SU-DHL-6 (cell line): ENCODE measurements around the gene BIK.

ENCODE experiments used
- H2AFZ ChIP-seq: fragments of 200-600 bp; sonication (generic); 2 replicates; pipeline ENCODE4 v1.6.1; 2014; ENCODE audit warnings: low read depth, mild to moderate bottlenecking, moderate library complexity, mixed read lengths, antibody characterized with exemption, low read length; ENCODE audit not compliant: severe bottlenecking
- H3F3A ChIP-seq: fragments of 200-600 bp; shearing (Covaris generic); 2 replicates; pipeline ENCODE4 v1.6.0; 2016; ENCODE audit warnings: antibody characterized with exemption, mild to moderate bottlenecking; ENCODE audit not compliant: insufficient read depth
- H3K27ac ChIP-seq: fragments of 200-600 bp; sonication (generic); 2 replicates; pipeline ENCODE4 v1.5.1; 2016; ENCODE audit warnings: low read depth, mild to moderate bottlenecking, low read length, moderate library complexity, mixed read lengths
- H3K27me3 ChIP-seq: fragments of 200-600 bp; sonication (generic), shearing (Covaris generic); 2 replicates; pipeline ENCODE4 v1.6.0; 2014; ENCODE audit warnings: mild to moderate bottlenecking, low read length
- H3K36me3 ChIP-seq: fragments of 200-600 bp; sonication (generic); 2 replicates; pipeline ENCODE4 v1.6.1; 2014; ENCODE audit warnings: mild to moderate bottlenecking, low read length, mixed read lengths
- H3K4me2 ChIP-seq: fragments of 300-600, 200-600 bp; shearing (Covaris generic), sonication (generic); 2 replicates; pipeline ENCODE4 v1.6.0; 2014; ENCODE audit warnings: low read length, low read depth, mild to moderate bottlenecking; ENCODE audit not compliant: poor library complexity, severe bottlenecking
- H3K4me3 ChIP-seq: fragments of 200-600 bp; sonication (generic); 2 replicates; pipeline ENCODE4 v1.5.1; 2014; ENCODE audit warnings: antibody characterized with exemption, low read length, mild to moderate bottlenecking, mixed read lengths; ENCODE audit not compliant: insufficient read depth, poor library complexity, severe bottlenecking
- H3K79me2 ChIP-seq: fragments of 200-600 bp; sonication (generic); 2 replicates; pipeline ENCODE4 v1.6.1; 2014; ENCODE audit warnings: mild to moderate bottlenecking, low read length, moderate library complexity; ENCODE audit not compliant: insufficient read depth
- H3K9ac ChIP-seq: fragments of 200-600 bp; sonication (generic); 2 replicates; pipeline ENCODE4 v1.7.0; 2014; ENCODE audit warnings: mild to moderate bottlenecking, low read length
- H3K9me2 ChIP-seq: fragments of 200-600 bp; sonication (generic); replicated peaks from 2 replicates; pipeline ENCODE4 v1.6.1; 2014; ENCODE audit warnings: low read length; ENCODE audit not compliant: insufficient read depth
- H3K9me3 ChIP-seq: fragments of 200-600 bp; sonication (generic); 2 replicates; pipeline ENCODE4 v1.6.1; 2014; ENCODE audit warnings: low read length, mixed read lengths; ENCODE audit not compliant: insufficient read depth
- H4K20me1 ChIP-seq: fragments of 200-600 bp; sonication (generic); 2 replicates; pipeline ENCODE4 v1.6.1; 2014; ENCODE audit warnings: low read depth, mild to moderate bottlenecking, antibody characterized with exemption, low read length, moderate library complexity, mixed read lengths
- EZH2phosphoT487 ChIP-seq: fragments of 200-600 bp; sonication (generic), shearing (Covaris generic); conservative IDR thresholded peaks from 2 replicates; pipeline ENCODE4 v1.6.1; 2018; ENCODE audit warnings: mild to moderate bottlenecking, antibody characterized with exemption, low read length, moderate library complexity, mixed read lengths
- TF ChIP-seq, protein P1 (sequence below): fragments of 200-600 bp; sonication (generic); IDR thresholded peaks from one replicate; pipeline ENCODE4 v1.5.1; 2017; ENCODE audit warnings: antibody characterized with exemption, mild to moderate bottlenecking, low read length, moderate library complexity; ENCODE audit not compliant: insufficient read depth, poor library complexity, severe bottlenecking

Gene BIK

DNA sequence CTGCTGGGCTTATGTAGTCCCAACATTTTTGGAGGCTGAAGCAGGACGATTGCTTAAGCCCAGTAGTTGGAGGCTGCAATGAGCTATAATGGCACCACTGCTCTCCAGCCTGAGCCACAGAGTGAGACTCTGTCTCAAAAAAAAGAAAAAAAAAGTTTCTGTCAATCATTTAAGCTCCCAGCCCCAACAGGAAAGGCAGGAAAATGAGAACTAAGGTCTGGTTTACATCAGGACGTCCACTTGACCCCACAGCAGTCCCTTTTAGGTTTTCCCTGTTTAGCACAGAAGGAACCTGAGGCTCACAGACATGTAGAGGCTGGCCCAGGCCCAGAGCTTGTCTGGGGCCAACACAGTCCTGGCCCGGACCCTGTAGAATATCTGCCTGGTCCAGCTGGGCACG, 12.2 kb upstream of the BIK start:
- Histone ChIP-seq H3K9me2 (no peaks in the 10 kb centered on the region), H3K27me3 (no peaks in the 10 kb centered on the region), H2AFZ (no peak overlapping the region), H4K20me1 (no peaks in the 10 kb centered on the region), H3K9me3 (peaks cover 10% of the 10 kb centered on the region; the same call in 1 of the 2 replicates), H3F3A (no peaks in the 10 kb centered on the region), H3K36me3 (no peaks in the 10 kb centered on the region), H3K9ac (no peak overlapping the region), H3K27ac (no peak overlapping the region), H3K4me3 (no peak overlapping the region), H3K79me2 (no peaks in the 10 kb centered on the region), H3K4me2 (no peak overlapping the region)
- no peak for TF ChIP-seq EZH2phosphoT487
- TF ChIP-seq, protein P1, sequence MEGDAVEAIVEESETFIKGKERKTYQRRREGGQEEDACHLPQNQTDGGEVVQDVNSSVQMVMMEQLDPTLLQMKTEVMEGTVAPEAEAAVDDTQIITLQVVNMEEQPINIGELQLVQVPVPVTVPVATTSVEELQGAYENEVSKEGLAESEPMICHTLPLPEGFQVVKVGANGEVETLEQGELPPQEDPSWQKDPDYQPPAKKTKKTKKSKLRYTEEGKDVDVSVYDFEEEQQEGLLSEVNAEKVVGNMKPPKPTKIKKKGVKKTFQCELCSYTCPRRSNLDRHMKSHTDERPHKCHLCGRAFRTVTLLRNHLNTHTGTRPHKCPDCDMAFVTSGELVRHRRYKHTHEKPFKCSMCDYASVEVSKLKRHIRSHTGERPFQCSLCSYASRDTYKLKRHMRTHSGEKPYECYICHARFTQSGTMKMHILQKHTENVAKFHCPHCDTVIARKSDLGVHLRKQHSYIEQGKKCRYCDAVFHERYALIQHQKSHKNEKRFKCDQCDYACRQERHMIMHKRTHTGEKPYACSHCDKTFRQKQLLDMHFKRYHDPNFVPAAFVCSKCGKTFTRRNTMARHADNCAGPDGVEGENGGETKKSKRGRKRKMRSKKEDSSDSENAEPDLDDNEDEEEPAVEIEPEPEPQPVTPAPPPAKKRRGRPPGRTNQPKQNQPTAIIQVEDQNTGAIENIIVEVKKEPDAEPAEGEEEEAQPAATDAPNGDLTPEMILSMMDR, result no peak

DNA sequence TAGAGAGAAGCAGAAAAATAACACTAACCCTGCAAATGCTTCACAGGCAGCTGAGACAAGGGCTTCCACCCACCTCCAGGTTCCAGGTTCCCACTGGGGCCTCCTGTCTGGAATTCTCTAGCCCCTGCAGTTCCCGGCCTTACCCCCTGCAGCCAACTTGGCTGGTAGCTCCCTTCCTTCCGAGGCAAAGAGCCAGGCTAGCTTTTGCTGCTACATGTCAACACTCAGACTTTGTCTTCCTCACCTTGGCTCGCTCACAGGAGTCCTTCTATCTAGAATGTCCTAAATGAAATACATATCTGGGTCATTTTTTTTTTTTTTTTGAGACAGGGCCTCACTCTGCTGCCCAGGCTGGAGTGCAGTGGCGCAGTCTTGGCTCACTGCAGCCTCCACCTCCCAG, 11.5 kb upstream of the BIK start:
- Histone ChIP-seq H3K4me2 (no peak overlapping the region), H3K9ac (no peak overlapping the region), H3K27me3 (no peaks in the 10 kb centered on the region), H3K79me2 (no peaks in the 10 kb centered on the region), H3K36me3 (no peaks in the 10 kb centered on the region), H2AFZ (no peak overlapping the region), H3K9me2 (no peaks in the 10 kb centered on the region), H3K4me3 (no peak overlapping the region), H3K9me3 (peaks cover 10% of the 10 kb centered on the region; the same call in 1 of the 2 replicates), H4K20me1 (no peaks in the 10 kb centered on the region), H3F3A (no peaks in the 10 kb centered on the region), H3K27ac (no peak overlapping the region)
- TF ChIP-seq, protein P1, result no peak
- TF ChIP-seq EZH2phosphoT487, result no peak

DNA sequence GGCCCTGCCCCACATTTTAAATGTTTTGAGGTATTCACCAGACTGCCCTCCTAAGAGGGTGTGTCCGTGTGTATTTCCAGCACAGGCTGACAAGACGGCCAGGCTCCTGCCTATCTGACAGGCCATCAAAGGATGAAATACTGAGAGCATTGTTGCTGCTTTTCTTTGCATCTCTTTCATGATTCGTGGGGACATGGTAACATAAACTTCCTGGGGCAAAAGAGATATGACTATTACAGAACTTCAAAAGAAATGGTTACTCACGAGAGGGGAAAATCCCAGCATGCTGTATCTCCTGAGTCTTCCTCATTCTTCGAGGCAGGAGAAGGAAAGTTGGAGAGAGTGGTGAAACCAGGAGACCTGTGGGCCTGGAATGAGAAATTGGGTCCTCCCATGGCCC, 10.3 kb upstream of the BIK start:
- Histone ChIP-seq H3K4me3 (no peak overlapping the region), H2AFZ (no peak overlapping the region), H3K36me3 (no peaks in the 10 kb centered on the region), H3K27me3 (no peaks in the 10 kb centered on the region), H3K9ac (no peak overlapping the region), H3F3A (no peaks in the 10 kb centered on the region), H3K79me2 (no peaks in the 10 kb centered on the region), H4K20me1 (no peaks in the 10 kb centered on the region), H3K27ac (no peak overlapping the region), H3K9me2 (no peaks in the 10 kb centered on the region), H3K4me2 (no peak overlapping the region), H3K9me3 (peaks cover 10% of the 10 kb centered on the region; the same call in 1 of the 2 replicates)
- TF ChIP-seq EZH2phosphoT487, result no peak
- TF ChIP-seq, protein P1, result no peak
